HEK293 (cell line): ENCODE measurements around the gene CLASP1.

ENCODE experiments used
- CTCF ChIA-PET: fragments of 350-600 bp; formaldehyde crosslinking; extraction: SDS; loops from one replicate; lab custom pipeline; 2021; ENCODE audit warnings: antibody characterized with exemption; lab: Yijun Ruan, JAX
- POLR2A ChIA-PET: fragments of 300-600 bp; formaldehyde crosslinking; extraction: SDS; loops from one replicate; lab custom pipeline; 2020; ENCODE audit warnings: antibody characterized with exemption, inconsistent platforms; lab: Yijun Ruan, JAX
- H3K27ac ChIP-seq: fragments of 200-500 bp; sonication (Bioruptor generic); 2 replicates; pipeline ENCODE4 v1.5.1; 2014; ENCODE audit warnings: low read depth, low read length, control low read depth, inconsistent platforms; ENCODE audit errors: extremely low read depth
- H3K36me3 ChIP-seq, 2 experiments: fragments of 200-500 bp in 1 of 2; sonication (Bioruptor generic) in 1 of 2; 1 replicate in 1 of 2; 2 replicates in 1 of 2; pipeline ENCODE4 v1.5.1; 2014 to 2017; ENCODE audit warnings: inconsistent platforms in 2 of 2, low read length in 2 of 2; ENCODE audit not compliant: control insufficient read depth in 2 of 2, insufficient read depth in 1 of 2
- H3K4me1 ChIP-seq: fragments of 200-500 bp; sonication (Bioruptor generic); 2 replicates; pipeline ENCODE4 v1.5.1; 2014; ENCODE audit warnings: mild to moderate bottlenecking, low read length, inconsistent platforms; ENCODE audit not compliant: control insufficient read depth, insufficient read depth
- H3K4me3 ChIP-seq: 2 replicates; pipeline ENCODE4 v1.5.1; 2011; ENCODE audit warnings: low read depth, mild to moderate bottlenecking, control low read depth, low read length, moderate library complexity
- H3K9me3 ChIP-seq: fragments of 200-500 bp; sonication (Bioruptor generic); 2 replicates; pipeline ENCODE4 v1.5.1; 2014; ENCODE audit warnings: low read depth, low read length, inconsistent platforms; ENCODE audit not compliant: control insufficient read depth, insufficient read depth
- GLI4 ChIP-seq: fragments of 450-650 bp; formaldehyde crosslinking; IDR thresholded peaks from 2 replicates; pipeline ENCODE4 v1.5.1; 2016; ENCODE audit warnings: missing biosample characterization, missing genetic modification characterization
- HOXC10 ChIP-seq: sonication (generic); formaldehyde crosslinking; IDR thresholded peaks from 2 replicates; pipeline ENCODE4 v1.8.1; 2023; ENCODE audit warnings: mild to moderate bottlenecking, missing genetic modification reagents
- PRDM1 ChIP-seq: fragments of 450-650 bp; formaldehyde crosslinking; IDR thresholded peaks from 2 replicates; pipeline ENCODE4; 2016; ENCODE audit warnings: missing biosample characterization, missing genetic modification characterization
- ZFP69B ChIP-seq: fragments of 450-650 bp; formaldehyde crosslinking; IDR thresholded peaks from 2 replicates; pipeline ENCODE4 v1.5.1; 2016; ENCODE audit warnings: missing biosample characterization, missing genetic modification characterization
- ZNF274 ChIP-seq, 2 experiments: fragments of 200-500 bp in 1 of 2; fragments of 450-650 bp in 1 of 2; sonication (Bioruptor generic) in 1 of 2; formaldehyde crosslinking in 1 of 2; IDR thresholded peaks; 2 replicates each; pipeline versions ENCODE4 v1.5.1 to v1.6.1; 2014 to 2016; ENCODE audit warnings: borderline replicate concordance in 1 of 2, inconsistent platforms in 1 of 2, low read length in 1 of 2, missing biosample characterization in 1 of 2, missing genetic modification characterization in 1 of 2
- ZNF354C ChIP-seq: fragments of 450-650 bp; formaldehyde crosslinking; IDR thresholded peaks from 2 replicates; pipeline ENCODE4 v1.5.1; 2016; ENCODE audit warnings: missing biosample characterization, missing genetic modification characterization, low read depth, borderline replicate concordance
- ZNF521 ChIP-seq: fragments of 450-650 bp; formaldehyde crosslinking; IDR thresholded peaks from 2 replicates; pipeline ENCODE4 v1.5.1; 2017; ENCODE audit warnings: missing biosample characterization, mild to moderate bottlenecking, missing genetic modification characterization
- ZNF596 ChIP-seq: fragments of 450-650 bp; IDR thresholded peaks from 2 replicates; pipeline ENCODE4 v1.5.0; 2018; ENCODE audit warnings: missing biosample characterization, mild to moderate bottlenecking, missing genetic modification characterization, moderate library complexity
- ZNF600 ChIP-seq: fragments of 450-650 bp; formaldehyde crosslinking; IDR thresholded peaks from 2 replicates; pipeline ENCODE4 v1.5.1; 2016; ENCODE audit warnings: missing biosample characterization, missing genetic modification characterization
- ZNF785 ChIP-seq: fragments of 450-650 bp; formaldehyde crosslinking; IDR thresholded peaks from 2 replicates; pipeline ENCODE4 v1.5.1; 2016; ENCODE audit warnings: missing biosample characterization, missing genetic modification characterization
- ZNF837 ChIP-seq: fragments of 450-650 bp; formaldehyde crosslinking; IDR thresholded peaks from 2 replicates; pipeline ENCODE4 v1.5.1; 2016; ENCODE audit warnings: missing biosample characterization, missing genetic modification characterization
- ZXDB ChIP-seq: fragments of 450-650 bp; formaldehyde crosslinking; IDR thresholded peaks from 2 replicates; pipeline ENCODE4 v1.5.1; 2016; ENCODE audit warnings: missing biosample characterization, missing genetic modification characterization
- TF ChIP-seq, protein P1 (sequence below): fragments of 450-650 bp; formaldehyde crosslinking; IDR thresholded peaks from 2 replicates; pipeline ENCODE4 v1.5.1; 2016; ENCODE audit warnings: missing biosample characterization, missing genetic modification characterization
- TF ChIP-seq, protein P2 (sequence below): fragments of 450-650 bp; formaldehyde crosslinking; IDR thresholded peaks from 2 replicates; pipeline ENCODE4 v1.5.1; 2016; ENCODE audit warnings: missing biosample characterization, missing genetic modification characterization
- TF ChIP-seq, protein P3 (sequence below): fragments of 450-650 bp; formaldehyde crosslinking; IDR thresholded peaks from 2 replicates; pipeline ENCODE4 v1.5.1; 2016; ENCODE audit warnings: missing biosample characterization, missing genetic modification characterization
- TF ChIP-seq, protein P4 (sequence below): fragments of 450-650 bp; formaldehyde crosslinking; IDR thresholded peaks from 2 replicates; pipeline ENCODE4 v1.5.1; 2016; ENCODE audit warnings: missing biosample characterization, missing genetic modification characterization
- TF ChIP-seq, protein P5 (sequence below): fragments of 450-650 bp; formaldehyde crosslinking; IDR thresholded peaks from 2 replicates; pipeline ENCODE4 v1.5.1; 2017; ENCODE audit warnings: missing biosample characterization, missing genetic modification characterization

Gene CLASP1

DNA sequence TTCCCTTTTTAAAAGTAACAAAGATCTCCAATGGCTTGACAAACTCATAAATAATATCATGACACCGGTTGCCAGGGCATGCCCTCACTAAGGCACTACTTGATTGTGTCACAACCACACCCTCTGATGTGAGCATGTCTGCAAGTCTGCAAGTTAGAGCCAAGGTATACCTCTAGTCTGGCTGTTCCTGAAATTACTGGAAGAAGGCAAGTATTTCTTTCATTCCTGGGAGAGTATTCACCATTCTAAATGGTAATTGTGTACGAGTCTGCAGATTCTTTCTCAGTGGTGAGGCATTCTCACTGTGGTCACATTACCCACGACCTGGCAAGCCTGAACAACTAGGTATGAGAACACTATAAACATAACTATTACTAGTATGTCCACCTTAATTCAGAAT, 144.3 kb downstream of the CLASP1 start:
- Histone ChIP-seq H3K9me3 (no peaks in the 10 kb centered on the region), H3K4me3 (no peak overlapping the region), H3K4me1 (no peaks in the 10 kb centered on the region; the same call in 1 of the 2 replicates), H3K36me3 (peaks cover 4 to 33% of the 10 kb centered on the region in 2 experiments), H3K27ac (no peak overlapping the region)
- ChIA-PET CTCF (no interaction called here), POLR2A (no interaction called here)
- TF ChIP-seq ZXDB (tag by site-specific recombination) = no peak
- no peak for TF ChIP-seq ZFP69B
- TF ChIP-seq, protein P1, sequence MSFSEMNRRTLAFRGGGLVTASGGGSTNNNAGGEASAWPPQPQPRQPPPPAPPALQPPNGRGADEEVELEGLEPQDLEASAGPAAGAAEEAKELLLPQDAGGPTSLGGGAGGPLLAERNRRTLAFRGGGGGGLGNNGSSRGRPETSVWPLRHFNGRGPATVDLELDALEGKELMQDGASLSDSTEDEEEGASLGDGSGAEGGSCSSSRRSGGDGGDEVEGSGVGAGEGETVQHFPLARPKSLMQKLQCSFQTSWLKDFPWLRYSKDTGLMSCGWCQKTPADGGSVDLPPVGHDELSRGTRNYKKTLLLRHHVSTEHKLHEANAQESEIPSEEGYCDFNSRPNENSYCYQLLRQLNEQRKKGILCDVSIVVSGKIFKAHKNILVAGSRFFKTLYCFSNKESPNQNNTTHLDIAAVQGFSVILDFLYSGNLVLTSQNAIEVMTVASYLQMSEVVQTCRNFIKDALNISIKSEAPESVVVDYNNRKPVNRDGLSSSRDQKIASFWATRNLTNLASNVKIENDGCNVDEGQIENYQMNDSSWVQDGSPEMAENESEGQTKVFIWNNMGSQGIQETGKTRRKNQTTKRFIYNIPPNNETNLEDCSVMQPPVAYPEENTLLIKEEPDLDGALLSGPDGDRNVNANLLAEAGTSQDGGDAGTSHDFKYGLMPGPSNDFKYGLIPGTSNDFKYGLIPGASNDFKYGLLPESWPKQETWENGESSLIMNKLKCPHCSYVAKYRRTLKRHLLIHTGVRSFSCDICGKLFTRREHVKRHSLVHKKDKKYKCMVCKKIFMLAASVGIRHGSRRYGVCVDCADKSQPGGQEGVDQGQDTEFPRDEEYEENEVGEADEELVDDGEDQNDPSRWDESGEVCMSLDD (tag by site-specific recombination) = no peak
- TF ChIP-seq, protein P2, sequence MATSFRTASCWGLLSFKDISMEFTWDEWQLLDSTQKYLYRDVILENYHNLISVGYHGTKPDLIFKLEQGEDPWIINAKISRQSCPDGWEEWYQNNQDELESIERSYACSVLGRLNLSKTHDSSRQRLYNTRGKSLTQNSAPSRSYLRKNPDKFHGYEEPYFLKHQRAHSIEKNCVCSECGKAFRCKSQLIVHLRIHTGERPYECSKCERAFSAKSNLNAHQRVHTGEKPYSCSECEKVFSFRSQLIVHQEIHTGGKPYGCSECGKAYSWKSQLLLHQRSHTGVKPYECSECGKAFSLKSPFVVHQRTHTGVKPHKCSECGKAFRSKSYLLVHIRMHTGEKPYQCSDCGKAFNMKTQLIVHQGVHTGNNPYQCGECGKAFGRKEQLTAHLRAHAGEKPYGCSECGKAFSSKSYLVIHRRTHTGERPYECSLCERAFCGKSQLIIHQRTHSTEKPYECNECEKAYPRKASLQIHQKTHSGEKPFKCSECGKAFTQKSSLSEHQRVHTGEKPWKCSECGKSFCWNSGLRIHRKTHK (tag by site-specific recombination) = no peak
- TF ChIP-seq, protein P3, sequence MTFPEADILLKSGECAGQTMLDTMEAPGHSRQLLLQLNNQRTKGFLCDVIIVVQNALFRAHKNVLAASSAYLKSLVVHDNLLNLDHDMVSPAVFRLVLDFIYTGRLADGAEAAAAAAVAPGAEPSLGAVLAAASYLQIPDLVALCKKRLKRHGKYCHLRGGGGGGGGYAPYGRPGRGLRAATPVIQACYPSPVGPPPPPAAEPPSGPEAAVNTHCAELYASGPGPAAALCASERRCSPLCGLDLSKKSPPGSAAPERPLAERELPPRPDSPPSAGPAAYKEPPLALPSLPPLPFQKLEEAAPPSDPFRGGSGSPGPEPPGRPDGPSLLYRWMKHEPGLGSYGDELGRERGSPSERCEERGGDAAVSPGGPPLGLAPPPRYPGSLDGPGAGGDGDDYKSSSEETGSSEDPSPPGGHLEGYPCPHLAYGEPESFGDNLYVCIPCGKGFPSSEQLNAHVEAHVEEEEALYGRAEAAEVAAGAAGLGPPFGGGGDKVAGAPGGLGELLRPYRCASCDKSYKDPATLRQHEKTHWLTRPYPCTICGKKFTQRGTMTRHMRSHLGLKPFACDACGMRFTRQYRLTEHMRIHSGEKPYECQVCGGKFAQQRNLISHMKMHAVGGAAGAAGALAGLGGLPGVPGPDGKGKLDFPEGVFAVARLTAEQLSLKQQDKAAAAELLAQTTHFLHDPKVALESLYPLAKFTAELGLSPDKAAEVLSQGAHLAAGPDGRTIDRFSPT (tag by site-specific recombination) = no peak
- TF ChIP-seq ZNF600 (tag by site-specific recombination) = no peak
- no peak for TF ChIP-seq ZNF274 (IDR thresholded peaks at IDR 0.05; ENCODE audit: low read length)
- no peak for TF ChIP-seq ZNF274 (tag by site-specific recombination; IDR thresholded peaks at IDR 0.05; ENCODE audit: borderline replicate concordance)
- no peak for TF ChIP-seq HOXC10 (CRISPR knock-in tag)
- no peak for TF ChIP-seq ZNF837 (tag by site-specific recombination)
- TF ChIP-seq ZNF521 (tag by site-specific recombination) = no peak
- TF ChIP-seq ZNF785 (tag by site-specific recombination) = no peak
- TF ChIP-seq, protein P4, sequence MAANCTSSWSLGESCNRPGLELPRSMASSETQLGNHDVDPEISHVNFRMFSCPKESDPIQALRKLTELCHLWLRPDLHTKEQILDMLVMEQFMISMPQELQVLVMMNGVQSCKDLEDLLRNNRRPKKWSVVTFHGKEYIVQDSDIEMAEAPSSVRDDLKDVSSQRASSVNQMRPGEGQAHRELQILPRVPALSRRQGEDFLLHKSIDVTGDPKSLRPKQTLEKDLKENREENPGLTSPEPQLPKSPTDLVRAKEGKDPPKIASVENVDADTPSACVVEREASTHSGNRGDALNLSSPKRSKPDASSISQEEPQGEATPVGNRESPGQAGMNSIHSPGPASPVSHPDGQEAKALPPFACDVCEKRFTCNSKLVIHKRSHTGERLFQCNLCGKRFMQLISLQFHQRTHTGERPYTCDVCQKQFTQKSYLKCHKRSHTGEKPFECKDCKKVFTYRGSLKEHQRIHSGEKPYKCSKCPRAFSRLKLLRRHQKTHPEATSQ (tag by site-specific recombination) = no peak
- TF ChIP-seq, protein P5, sequence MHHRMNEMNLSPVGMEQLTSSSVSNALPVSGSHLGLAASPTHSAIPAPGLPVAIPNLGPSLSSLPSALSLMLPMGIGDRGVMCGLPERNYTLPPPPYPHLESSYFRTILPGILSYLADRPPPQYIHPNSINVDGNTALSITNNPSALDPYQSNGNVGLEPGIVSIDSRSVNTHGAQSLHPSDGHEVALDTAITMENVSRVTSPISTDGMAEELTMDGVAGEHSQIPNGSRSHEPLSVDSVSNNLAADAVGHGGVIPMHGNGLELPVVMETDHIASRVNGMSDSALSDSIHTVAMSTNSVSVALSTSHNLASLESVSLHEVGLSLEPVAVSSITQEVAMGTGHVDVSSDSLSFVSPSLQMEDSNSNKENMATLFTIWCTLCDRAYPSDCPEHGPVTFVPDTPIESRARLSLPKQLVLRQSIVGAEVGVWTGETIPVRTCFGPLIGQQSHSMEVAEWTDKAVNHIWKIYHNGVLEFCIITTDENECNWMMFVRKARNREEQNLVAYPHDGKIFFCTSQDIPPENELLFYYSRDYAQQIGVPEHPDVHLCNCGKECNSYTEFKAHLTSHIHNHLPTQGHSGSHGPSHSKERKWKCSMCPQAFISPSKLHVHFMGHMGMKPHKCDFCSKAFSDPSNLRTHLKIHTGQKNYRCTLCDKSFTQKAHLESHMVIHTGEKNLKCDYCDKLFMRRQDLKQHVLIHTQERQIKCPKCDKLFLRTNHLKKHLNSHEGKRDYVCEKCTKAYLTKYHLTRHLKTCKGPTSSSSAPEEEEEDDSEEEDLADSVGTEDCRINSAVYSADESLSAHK (tag by site-specific recombination) = no peak
- TF ChIP-seq ZNF354C (tag by site-specific recombination) = no peak
- no peak for TF ChIP-seq ZNF596 (tag by site-specific recombination)
- TF ChIP-seq GLI4 (tag by site-specific recombination) = no peak
- no peak for TF ChIP-seq PRDM1 (tag by site-specific recombination)
